Neural progenitor cell (in vitro differentiated cells): ENCODE measurements around the gene UTS2. TPM values are rescaled to one million over a fixed set of nuclear protein-coding genes. Genes with fewer than 3 reads are reported as not detected.

Experiments
- DNase-seq: peaks from one replicate; pipeline ENCODE4 v3.0.0-alpha.2; 2016; ENCODE audit warnings: low spot score
- H2AFZ ChIP-seq: fragments of 200-600 bp; sonication (generic); replicated peaks from 2 replicates; pipeline ENCODE4 v1.6.1; 2016; ENCODE audit warnings: antibody characterized with exemption
- H3F3A ChIP-seq: fragments of 200-600 bp; sonication (generic); 2 replicates; pipeline ENCODE4 v1.6.1; 2016; ENCODE audit warnings: antibody characterized with exemption, low read depth
- H3K27ac ChIP-seq: fragments of 200-600 bp; sonication (generic); 2 replicates; pipeline ENCODE4 v1.5.1; 2016; ENCODE audit warnings: mild to moderate bottlenecking
- H3K27me3 ChIP-seq: fragments of 200-600 bp; sonication (generic); 2 replicates; pipeline ENCODE4 v1.6.1; 2016; ENCODE audit warnings: mild to moderate bottlenecking, moderate library complexity
- H3K36me3 ChIP-seq: fragments of 200-600 bp; sonication (generic); 2 replicates; pipeline ENCODE4 v1.5.1; 2016
- H3K4me1 ChIP-seq: fragments of 200-600 bp; sonication (generic); 2 replicates; pipeline ENCODE4 v1.6.1; 2016; ENCODE audit warnings: mixed run types
- H3K4me2 ChIP-seq: fragments of 200-600 bp; sonication (generic); 2 replicates; pipeline ENCODE4 v1.6.1; 2016
- H3K4me3 ChIP-seq: fragments of 200-600 bp; sonication (generic); 2 replicates; pipeline ENCODE4 v1.5.1; 2016
- H3K79me2 ChIP-seq: fragments of 200-600 bp; sonication (generic); 2 replicates; pipeline ENCODE4 v1.6.1; 2016; ENCODE audit warnings: low read depth
- H3K9ac ChIP-seq: fragments of 200-600 bp; sonication (generic); 2 replicates; pipeline ENCODE4 v1.6.1; 2016
- H3K9me3 ChIP-seq: fragments of 200-600 bp; sonication (generic); 2 replicates; pipeline ENCODE4 v1.5.1; 2016; ENCODE audit warnings: low read depth
- H4K20me1 ChIP-seq: fragments of 200-600 bp; sonication (generic); 2 replicates; pipeline ENCODE4 v1.6.1; 2016; ENCODE audit warnings: low read depth
- H3K27ac Mint-ChIP-seq: 3 replicates; pipeline ENCODE4 v1.8.0; 2021; ENCODE audit warnings: mixed read lengths
- H3K27me3 Mint-ChIP-seq: 2 replicates; pipeline ENCODE4 v1.8.0; 2022; ENCODE audit warnings: low read depth, mild to moderate bottlenecking, inconsistent platforms, moderate library complexity, mixed read lengths; ENCODE audit not compliant: insufficient read depth
- H3K36me3 Mint-ChIP-seq: 3 replicates; pipeline ENCODE4 v1.8.0; 2021; ENCODE audit warnings: mixed read lengths
- H3K4me1 Mint-ChIP-seq: 3 replicates; pipeline ENCODE4 v1.8.0; 2021; ENCODE audit warnings: mixed read lengths
- H3K4me3 Mint-ChIP-seq: 3 replicates; pipeline ENCODE4 v1.8.0; 2021; ENCODE audit warnings: mild to moderate bottlenecking, moderate library complexity, mixed read lengths
- H3K9me3 Mint-ChIP-seq: 3 replicates; pipeline ENCODE4 v1.8.0; 2020; ENCODE audit warnings: mixed read lengths
- EZH2 ChIP-seq: fragments of 200-600 bp; sonication (generic); IDR thresholded peaks from 2 replicates; pipeline ENCODE4 v1.6.1; 2017; ENCODE audit warnings: antibody characterized with exemption, mild to moderate bottlenecking, moderate library complexity
- EZH2phosphoT487 ChIP-seq: fragments of 200-600 bp; sonication (generic); IDR thresholded peaks from 2 replicates; pipeline ENCODE4 v1.6.1; 2017; ENCODE audit warnings: antibody characterized with exemption
- total RNA-seq: library from RNA; depleted of rRNA; stranded (reverse); fragments of >200 nt; gene quantifications from 2 replicates; pipeline ENCODE4 v1.2.3, GENCODE V29; 2015; ENCODE audit warnings: low replicate concordance
- TF ChIP-seq, protein P1 (sequence below): fragments of 200-600 bp; sonication (generic); IDR thresholded peaks from 2 replicates; pipeline ENCODE4 v1.5.1; 2017; ENCODE audit warnings: antibody characterized with exemption, mild to moderate bottlenecking

UTS2 gene
- total RNA-seq, 1 donor from 2014 or later, result not detected

DNA sequence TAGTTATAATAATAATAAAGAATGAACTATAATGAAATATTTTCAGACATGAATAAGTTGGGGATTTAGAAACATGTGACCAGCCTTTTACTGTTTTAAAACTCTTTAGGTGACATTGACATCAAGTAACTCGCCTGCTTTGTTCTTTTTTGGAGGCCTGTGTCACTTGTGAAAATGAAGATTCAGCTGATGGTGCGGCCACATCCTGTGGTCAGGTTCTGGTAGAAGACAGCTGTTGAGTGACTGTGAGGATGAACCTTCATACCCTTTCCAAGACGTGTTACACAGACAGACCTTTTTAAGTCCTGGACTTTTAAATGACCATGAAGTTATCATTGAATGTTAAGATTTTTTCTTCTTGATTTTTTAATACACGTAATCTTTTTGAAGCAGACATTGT, 10.3 kb downstream of the UTS2 start:
- Mint-ChIP-seq H3K9me3 (peaks cover 25% of the 10 kb centered on the region), H3K27ac (no peak overlapping the region), H3K27me3 (peaks cover 2% of the 10 kb centered on the region), H3K4me3 (no peak overlapping the region), H3K4me1 (no peaks in the 10 kb centered on the region), H3K36me3 (peaks cover 33% of the 10 kb centered on the region)
- H3K4me2 ChIP-seq, result no peak overlapping the region
- H3K36me3 ChIP-seq, result no peaks in the 10 kb centered on the region
- H3K9ac ChIP-seq, result no peak overlapping the region
- no peaks in the 10 kb centered on the region for H3K9me3 ChIP-seq
- no peak for DNase-seq
- no peaks in the 10 kb centered on the region for H3F3A ChIP-seq
- no peak overlapping the region for H3K4me3 ChIP-seq
- H3K27me3 ChIP-seq, result no peaks in the 10 kb centered on the region
- TF ChIP-seq EZH2phosphoT487 (no peak), EZH2 (no peak)
- TF ChIP-seq, protein P1, sequence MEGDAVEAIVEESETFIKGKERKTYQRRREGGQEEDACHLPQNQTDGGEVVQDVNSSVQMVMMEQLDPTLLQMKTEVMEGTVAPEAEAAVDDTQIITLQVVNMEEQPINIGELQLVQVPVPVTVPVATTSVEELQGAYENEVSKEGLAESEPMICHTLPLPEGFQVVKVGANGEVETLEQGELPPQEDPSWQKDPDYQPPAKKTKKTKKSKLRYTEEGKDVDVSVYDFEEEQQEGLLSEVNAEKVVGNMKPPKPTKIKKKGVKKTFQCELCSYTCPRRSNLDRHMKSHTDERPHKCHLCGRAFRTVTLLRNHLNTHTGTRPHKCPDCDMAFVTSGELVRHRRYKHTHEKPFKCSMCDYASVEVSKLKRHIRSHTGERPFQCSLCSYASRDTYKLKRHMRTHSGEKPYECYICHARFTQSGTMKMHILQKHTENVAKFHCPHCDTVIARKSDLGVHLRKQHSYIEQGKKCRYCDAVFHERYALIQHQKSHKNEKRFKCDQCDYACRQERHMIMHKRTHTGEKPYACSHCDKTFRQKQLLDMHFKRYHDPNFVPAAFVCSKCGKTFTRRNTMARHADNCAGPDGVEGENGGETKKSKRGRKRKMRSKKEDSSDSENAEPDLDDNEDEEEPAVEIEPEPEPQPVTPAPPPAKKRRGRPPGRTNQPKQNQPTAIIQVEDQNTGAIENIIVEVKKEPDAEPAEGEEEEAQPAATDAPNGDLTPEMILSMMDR, result no peak
- H4K20me1 ChIP-seq, result no peaks in the 10 kb centered on the region
- H3K27ac ChIP-seq, result no peak overlapping the region
- no peak overlapping the region for H2AFZ ChIP-seq
- no peaks in the 10 kb centered on the region for H3K4me1 ChIP-seq
- no peaks in the 10 kb centered on the region for H3K79me2 ChIP-seq

- Mint-ChIP-seq H3K4me1 (no peaks in the 10 kb centered on the region), H3K9me3 (peaks cover 28% of the 10 kb centered on the region), H3K27ac (no peak overlapping the region), H3K36me3 (peaks cover 51% of the 10 kb centered on the region), H3K27me3 (peaks cover 2% of the 10 kb centered on the region), H3K4me3 (no peak overlapping the region)
- no peaks in the 10 kb centered on the region for H3K36me3 ChIP-seq
- DNase-seq, result no peak
- no peaks in the 10 kb centered on the region for H3K79me2 ChIP-seq
- no peak overlapping the region for H3K4me2 ChIP-seq
- H3K9ac ChIP-seq, result no peak overlapping the region
- H3K4me1 ChIP-seq, result no peaks in the 10 kb centered on the region
- no peak overlapping the region for H2AFZ ChIP-seq
- H4K20me1 ChIP-seq, result no peaks in the 10 kb centered on the region
- no peaks in the 10 kb centered on the region for H3F3A ChIP-seq
- no peaks in the 10 kb centered on the region for H3K9me3 ChIP-seq
- no peaks in the 10 kb centered on the region for H3K27me3 ChIP-seq
- no peak overlapping the region for H3K27ac ChIP-seq
- no peak overlapping the region for H3K4me3 ChIP-seq
- TF ChIP-seq, protein P1, result no peak
- TF ChIP-seq EZH2 (no peak), EZH2phosphoT487 (no peak)
Observed at GRCh38 chr1:7839526-7839925, 13.3 kb downstream of the UTS2 start.

DNA sequence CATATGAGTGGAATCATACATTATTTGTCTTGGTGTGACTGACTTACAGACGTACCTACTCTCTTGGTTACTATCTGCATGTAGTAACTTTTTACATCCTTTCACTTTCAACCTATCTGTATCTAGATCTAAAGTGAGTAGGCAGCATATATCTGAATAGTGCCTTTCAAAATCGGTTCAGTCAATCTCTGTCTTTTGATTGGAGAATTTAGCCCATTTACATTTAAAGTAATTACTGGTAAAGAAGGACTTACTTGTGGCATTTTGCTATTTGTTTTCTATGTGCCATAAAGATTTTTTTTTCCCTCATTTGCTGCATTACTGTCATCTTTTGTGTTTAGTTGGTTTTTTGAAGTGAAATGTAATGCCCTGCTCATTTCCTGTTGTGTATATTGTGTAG, 14.2 kb downstream of the UTS2 start:
- Mint-ChIP-seq H3K36me3 (peaks cover 51% of the 10 kb centered on the region), H3K27ac (no peak overlapping the region), H3K27me3 (peaks cover 2% of the 10 kb centered on the region), H3K9me3 (peaks cover 28% of the 10 kb centered on the region), H3K4me3 (no peak overlapping the region), H3K4me1 (no peaks in the 10 kb centered on the region)
- Histone ChIP-seq H3K4me3 (no peak overlapping the region), H2AFZ (no peak overlapping the region), H3K4me1 (no peaks in the 10 kb centered on the region), H3K79me2 (no peaks in the 10 kb centered on the region), H3K9me3 (no peaks in the 10 kb centered on the region), H3F3A (no peaks in the 10 kb centered on the region), H3K36me3 (no peaks in the 10 kb centered on the region), H3K4me2 (no peak overlapping the region), H3K9ac (no peak overlapping the region), H3K27me3 (no peaks in the 10 kb centered on the region), H4K20me1 (no peaks in the 10 kb centered on the region), H3K27ac (no peak overlapping the region)
- TF ChIP-seq, protein P1, result no peak
- no peak for DNase-seq

GRCh38 chr1:7833035-7833434, 19.8 kb downstream of the UTS2 start:
- Mint-ChIP-seq H3K4me3 (no peak overlapping the region), H3K9me3 (peaks cover 4% of the 10 kb centered on the region), H3K36me3 (peaks cover 24% of the 10 kb centered on the region), H3K4me1 (no peaks in the 10 kb centered on the region), H3K27ac (no peak overlapping the region), H3K27me3 (no peaks in the 10 kb centered on the region)
- H4K20me1 ChIP-seq, result no peaks in the 10 kb centered on the region
- no peak for DNase-seq
- no peaks in the 10 kb centered on the region for H3F3A ChIP-seq
- TF ChIP-seq, protein P1, result no peak
- TF ChIP-seq EZH2 (no peak), EZH2phosphoT487 (no peak)
- peaks cover 6% of the 10 kb centered on the region for H3K36me3 ChIP-seq
- H3K79me2 ChIP-seq, result no peaks in the 10 kb centered on the region
- H3K9ac ChIP-seq, result no peak overlapping the region
- H2AFZ ChIP-seq, result no peak overlapping the region
- H3K4me2 ChIP-seq, result no peak overlapping the region
- no peaks in the 10 kb centered on the region for H3K9me3 ChIP-seq
- no peak overlapping the region for H3K4me3 ChIP-seq
- H3K27me3 ChIP-seq, result no peaks in the 10 kb centered on the region
- no peak overlapping the region for H3K27ac ChIP-seq
- no peaks in the 10 kb centered on the region for H3K4me1 ChIP-seq
